Mesodermal cell (in vitro differentiated cells): Measurements from ENCODE around the gene PHACTR1.
"Not testable (repeated sequence)": the region's sequence is repeated elsewhere in the genome, so short reads cannot be mapped to it uniquely, and the experiment has no call there.

Source experiments
- H3K27ac ChIP-seq: 2 replicates; pipeline ENCODE4 v1.7.0; 2013; ENCODE audit warnings: mild to moderate bottlenecking, low read depth, low read length, moderate library complexity; ENCODE audit not compliant: severe bottlenecking
- H3K36me3 ChIP-seq: 2 replicates; pipeline ENCODE4 v1.7.1; 2013; ENCODE audit warnings: mild to moderate bottlenecking, low read length, moderate library complexity; ENCODE audit not compliant: control insufficient read depth, insufficient read depth
- H3K4me1 ChIP-seq: one replicate; pipeline ENCODE4 v1.7.1; 2013; ENCODE audit warnings: mild to moderate bottlenecking, low read length; ENCODE audit not compliant: insufficient read depth, control insufficient read depth, poor library complexity, severe bottlenecking
- H3K4me3 ChIP-seq: 2 replicates; pipeline ENCODE4 v1.7.0; 2013; ENCODE audit warnings: low read length, control low read depth, mild to moderate bottlenecking; ENCODE audit not compliant: insufficient read depth, poor library complexity, severe bottlenecking; ENCODE audit errors: extremely low read depth
- H3K9me3 ChIP-seq: 2 replicates; pipeline ENCODE4 v1.7.1; 2013; ENCODE audit warnings: mild to moderate bottlenecking, low read length, moderate library complexity; ENCODE audit not compliant: control insufficient read depth
- WGBS, 2 experiments: methylation state at CpG; one replicate each; pipeline ENCODE4 v1.1.5; 2013; ENCODE audit warnings: missing lambda C conversion rate in 2 of 2; ENCODE audit not compliant: insufficient coverage in 2 of 2; 5-methylcytosine and 5-hydroxymethylcytosine counted together

The PHACTR1 gene

GRCh38 chr6:13119549-13119948 lies 403.0 kb downstream of the PHACTR1 start:
- H3K9me3 ChIP-seq = no peaks in the 10 kb centered on the region
- WGBS, 2 experiments = 80 to 83% methylated on average over 4 to 5 of the region's 5 CpGs
- H3K27ac ChIP-seq = no peak overlapping the region
- no peaks in the 10 kb centered on the region for H3K4me1 ChIP-seq
- H3K36me3 ChIP-seq = no peaks in the 10 kb centered on the region
- no peak overlapping the region for H3K4me3 ChIP-seq

DNA sequence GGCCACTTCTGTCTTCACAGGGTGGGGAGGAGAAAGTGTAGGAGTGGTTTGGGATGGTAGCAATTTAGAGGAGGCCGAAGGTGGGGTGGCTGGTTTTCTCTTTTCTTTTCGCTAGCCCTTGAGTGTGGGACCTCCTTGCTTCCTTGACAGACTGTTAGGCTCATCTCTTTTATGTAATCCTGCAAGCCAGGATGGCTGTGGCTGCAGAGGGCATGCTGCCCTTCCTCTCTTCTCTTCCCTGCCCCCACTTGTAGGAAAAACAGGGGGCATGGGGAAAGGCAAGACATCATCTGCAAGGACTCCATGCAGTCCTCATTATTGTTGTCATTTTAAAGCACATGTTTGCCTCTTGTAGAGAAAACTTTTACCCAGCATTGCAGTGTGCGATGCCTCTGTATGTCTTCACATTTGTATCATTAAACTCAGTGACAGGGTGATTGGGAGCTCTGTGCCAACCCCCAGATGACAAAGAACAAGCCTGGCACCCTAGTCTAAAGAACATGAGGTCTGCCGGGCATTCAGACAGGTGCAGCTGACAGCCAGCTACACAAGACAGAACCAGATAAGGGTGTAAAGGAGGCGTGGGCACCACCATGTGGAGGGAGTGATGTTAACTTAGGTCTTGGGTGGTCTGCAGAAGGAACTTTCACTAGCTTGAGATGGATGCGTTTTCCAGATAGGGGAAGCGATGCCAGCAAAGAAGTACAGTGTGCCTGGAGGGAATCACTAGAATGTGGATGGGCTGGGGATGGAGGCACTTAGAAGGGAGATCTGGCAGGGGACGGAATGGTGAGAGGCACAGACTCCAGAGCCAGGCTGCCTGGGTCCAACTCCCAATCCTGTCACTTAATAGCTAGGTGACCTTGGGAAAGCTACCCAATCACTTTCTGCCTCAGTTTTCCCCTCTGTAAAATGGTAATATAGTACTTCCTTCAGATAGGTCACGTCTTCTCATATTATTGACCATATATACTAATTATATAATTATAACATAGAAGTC lies 404.2 kb downstream of the PHACTR1 start:
- Histone ChIP-seq H3K36me3 (no peaks in the 10 kb centered on the region), H3K4me1 (no peaks in the 10 kb centered on the region), H3K9me3 (no peaks in the 10 kb centered on the region), H3K4me3 (no peak overlapping the region), H3K27ac (no peak overlapping the region)
- whole genome bisulfite sequencing, 2 experiments = 86% methylated on average over 4 to 5 of the region's 9 CpGs

DNA sequence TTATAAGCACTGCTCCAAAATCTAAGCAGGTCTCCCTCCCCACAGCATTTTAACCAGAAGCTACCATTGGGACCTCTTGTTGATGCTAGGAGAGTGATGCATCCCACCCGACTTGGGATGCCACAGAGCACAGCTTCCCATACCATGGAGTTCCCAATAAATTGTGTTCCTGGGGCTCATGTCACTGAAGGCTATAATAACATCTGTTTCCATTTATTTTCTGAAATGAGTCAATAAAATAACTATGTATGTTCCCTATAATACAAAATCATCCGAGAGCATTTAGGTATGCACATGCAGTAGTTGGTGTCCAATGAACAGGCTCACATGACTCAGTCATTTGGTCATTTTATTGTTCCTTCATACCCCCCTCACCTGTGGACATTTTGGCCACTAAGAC lies 407.6 kb downstream of the PHACTR1 start:
- H3K36me3 ChIP-seq = no peaks in the 10 kb centered on the region
- H3K4me1 ChIP-seq = no peaks in the 10 kb centered on the region
- 80% methylated on average over 1 of the region's 2 CpGs; no CpG with 5 or more reads in 1 of the 2 experiments for WGBS, 2 experiments
- no peak overlapping the region for H3K4me3 ChIP-seq
- H3K27ac ChIP-seq = no peak overlapping the region
- no peaks in the 10 kb centered on the region for H3K9me3 ChIP-seq

DNA sequence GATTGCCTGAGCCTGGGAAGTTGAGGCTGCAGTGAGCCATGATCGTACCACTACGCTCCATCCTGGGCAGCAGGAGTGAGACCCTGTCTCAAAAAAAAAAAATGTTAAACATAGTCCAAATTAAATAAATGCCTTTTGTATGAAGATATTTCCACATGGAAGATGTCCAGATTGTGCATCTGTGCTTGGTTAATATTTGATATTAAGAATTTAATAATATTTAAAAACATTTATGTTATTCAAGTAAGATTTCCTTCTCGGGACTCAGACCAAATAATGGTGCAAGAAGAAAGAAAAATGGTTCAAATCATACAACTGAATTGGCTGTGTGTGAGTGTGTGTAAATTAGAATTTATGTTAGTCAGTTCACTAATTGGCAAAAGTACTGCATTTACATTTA lies 409.3 kb downstream of the PHACTR1 start:
- H3K9me3 ChIP-seq = no peaks in the 10 kb centered on the region
- H3K4me1 ChIP-seq = no peaks in the 10 kb centered on the region
- no peak overlapping the region for H3K4me3 ChIP-seq
- H3K36me3 ChIP-seq = no peaks in the 10 kb centered on the region
- 86% methylated on average over 2 of the region's 3 CpGs; no CpG with 5 or more reads in 1 of the 2 experiments for whole genome bisulfite sequencing, 2 experiments
- H3K27ac ChIP-seq = no peak overlapping the region

DNA sequence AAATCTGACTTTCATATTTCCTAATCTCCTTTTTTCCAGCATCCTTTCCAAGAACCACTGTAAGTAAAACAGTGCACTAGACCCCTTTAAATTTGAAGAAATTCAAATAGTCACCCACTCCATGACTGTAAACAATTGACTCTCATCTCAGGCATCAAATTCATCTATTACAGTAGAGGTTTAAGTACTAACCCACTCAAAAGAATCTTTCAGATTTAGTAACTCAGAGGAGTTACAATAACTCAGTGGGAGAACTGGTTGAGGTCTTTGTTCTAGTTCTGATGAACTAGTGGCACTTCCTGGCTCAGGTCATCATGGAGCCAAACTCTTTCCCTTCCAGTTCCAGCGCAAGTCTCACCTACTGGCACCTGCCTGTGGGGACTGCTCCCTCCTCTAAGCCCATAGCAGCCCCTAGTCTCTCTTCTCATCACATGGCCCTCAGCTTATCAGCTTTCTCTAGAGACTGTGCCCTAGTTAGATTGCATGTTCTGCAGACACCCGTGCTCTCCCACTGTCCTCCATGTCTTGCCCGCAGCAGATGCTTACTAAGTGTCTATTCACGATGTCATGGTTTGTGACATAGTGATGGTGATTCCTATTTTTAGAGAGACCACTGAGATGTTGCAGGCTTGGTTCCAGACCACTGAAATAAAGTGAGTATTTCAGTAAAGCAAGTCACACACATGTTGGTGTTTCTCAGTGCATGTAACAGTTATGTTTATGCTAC lies 415.5 kb downstream of the PHACTR1 start:
- no peaks in the 10 kb centered on the region for H3K36me3 ChIP-seq
- no peaks in the 10 kb centered on the region for H3K9me3 ChIP-seq
- no peaks in the 10 kb centered on the region for H3K4me1 ChIP-seq
- H3K4me3 ChIP-seq = no peak overlapping the region
- no peak overlapping the region for H3K27ac ChIP-seq
- WGBS, 2 experiments = 86 to 100% methylated on average over 2 to 3 of the region's 4 CpGs

DNA sequence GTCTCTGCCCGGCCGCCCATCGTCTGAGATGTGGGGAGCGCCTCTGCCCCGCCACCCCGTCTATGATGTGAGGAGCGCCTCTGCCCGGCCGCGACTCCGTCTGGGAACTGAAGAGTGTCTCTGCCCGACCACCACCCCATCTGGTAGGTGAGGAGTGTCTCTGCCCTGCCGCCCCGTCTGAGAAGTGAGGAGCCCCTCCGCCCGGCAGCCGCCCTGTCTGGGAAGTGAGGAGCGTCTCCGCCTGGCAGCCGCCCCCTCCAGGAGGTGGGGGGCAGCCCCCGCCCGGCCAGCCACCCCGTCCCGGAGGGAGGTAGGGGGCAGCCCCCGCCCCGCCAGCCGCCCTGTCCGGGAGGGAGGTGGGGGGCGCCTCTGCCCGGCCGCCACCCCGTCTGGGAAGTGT lies 417.3 kb downstream of the PHACTR1 start:
- WGBS, 2 experiments = 94 to 98% methylated on average over 8 to 21 of the region's 32 CpGs
- H3K27ac ChIP-seq, H3K9me3 ChIP-seq, H3K4me1 ChIP-seq, H3K36me3 ChIP-seq, H3K4me3 ChIP-seq: not testable (repeated sequence)

DNA sequence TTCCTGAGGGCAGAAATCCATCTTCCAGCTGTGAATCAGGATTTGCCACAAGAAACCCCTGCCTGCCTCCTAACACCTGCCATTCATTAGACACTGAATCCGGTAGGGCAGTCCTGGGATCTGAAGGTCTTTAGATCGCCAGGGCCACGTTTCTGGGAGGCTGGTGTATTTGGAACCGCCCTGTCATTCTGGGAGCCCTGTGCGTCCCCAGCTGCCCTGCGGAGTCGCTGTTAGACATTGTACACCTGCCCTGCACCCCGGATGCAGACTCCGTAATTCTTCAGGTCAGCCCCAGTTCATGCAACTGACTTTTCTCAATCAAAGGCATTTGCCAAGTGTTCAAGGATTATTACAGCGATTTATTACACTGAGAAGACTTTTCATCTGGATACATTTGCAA lies 418.6 kb downstream of the PHACTR1 start:
- WGBS, 2 experiments = 82 to 89% methylated on average over 8 to 9 of the region's 10 CpGs
- H3K4me3 ChIP-seq = no peak overlapping the region
- no peaks in the 10 kb centered on the region for H3K9me3 ChIP-seq
- no peaks in the 10 kb centered on the region for H3K36me3 ChIP-seq
- no peaks in the 10 kb centered on the region for H3K4me1 ChIP-seq
- H3K27ac ChIP-seq = no peak overlapping the region

DNA sequence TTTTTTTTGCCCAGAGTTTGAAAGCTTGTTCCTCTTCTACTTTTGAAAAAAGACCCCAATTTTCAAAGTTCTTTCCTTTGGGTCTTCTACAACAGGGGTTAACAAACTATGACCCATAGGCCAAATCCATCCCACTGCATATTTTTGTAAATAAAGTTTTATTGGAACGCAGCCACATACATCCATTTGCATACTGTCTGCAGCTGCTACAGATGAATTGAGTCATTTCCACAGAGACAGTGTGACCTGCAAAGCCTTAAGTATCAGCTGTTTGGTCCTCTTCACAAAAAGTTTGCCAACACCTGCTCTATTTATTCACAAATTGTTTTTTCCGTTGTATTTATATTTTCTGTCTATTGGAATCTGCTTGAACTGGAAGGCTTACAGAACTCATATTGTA lies 422.6 kb downstream of the PHACTR1 start:
- H3K36me3 ChIP-seq = no peaks in the 10 kb centered on the region
- no peaks in the 10 kb centered on the region for H3K9me3 ChIP-seq
- H3K27ac ChIP-seq = no peak overlapping the region
- no CpG with 5 or more reads among the region's 2 CpGs for whole genome bisulfite sequencing, 2 experiments
- H3K4me3 ChIP-seq = no peak overlapping the region
- H3K4me1 ChIP-seq = no peaks in the 10 kb centered on the region

- Histone ChIP-seq H3K36me3 (no peaks in the 10 kb centered on the region), H3K4me3 (no peak overlapping the region), H3K9me3 (no peaks in the 10 kb centered on the region), H3K27ac (no peak overlapping the region), H3K4me1 (no peaks in the 10 kb centered on the region)
- WGBS, 2 experiments = 71% methylated on average over 1 of the region's 1 CpG; no CpG with 5 or more reads in 1 of the 2 experiments
Measured at GRCh38 chr6:13140980-13141379, 424.4 kb downstream of the PHACTR1 start.

- WGBS, 2 experiments = 96 to 97% methylated on average over 4 to 5 of the region's 7 CpGs
Measured at GRCh38 chr6:13141387-13141786, 424.8 kb downstream of the PHACTR1 start.

More at GRCh38 chr6:13141387-13141786, 424.8 kb downstream of the PHACTR1 start:
- H3K4me3 ChIP-seq = no peak overlapping the region
- no peak overlapping the region for H3K27ac ChIP-seq
- no peaks in the 10 kb centered on the region for H3K9me3 ChIP-seq
- no peaks in the 10 kb centered on the region for H3K4me1 ChIP-seq
- H3K36me3 ChIP-seq = no peaks in the 10 kb centered on the region
